GM23338 (cell line): ENCODE data around the gene AP1S1. TPM values are rescaled to one million over a fixed set of nuclear protein-coding genes. Genes with fewer than 3 reads are reported as not detected.

Experiments
- ATAC-seq: fragments of 200-7000 bp; cut with Tn5 transposase; 3 replicates; pipeline ENCODE4 v1.9.1; 2020
- DNase-seq: peaks from one replicate; pipeline ENCODE4 v3.0.0-alpha.2; 2015; ENCODE audit warnings: low spot score
- H2AFZ ChIP-seq: fragments of 200-600 bp; sonication (generic); 2 replicates; pipeline ENCODE4 v1.8.0; 2016; ENCODE audit warnings: antibody characterized with exemption, mild to moderate bottlenecking, moderate library complexity
- H3F3A ChIP-seq: fragments of 200-600 bp; sonication (generic); replicated peaks from 2 replicates; pipeline ENCODE4 v1.8.0; 2017; ENCODE audit warnings: antibody characterized with exemption, mixed run types, low read depth
- H3K27ac ChIP-seq: fragments of 200-600 bp; sonication (generic); 2 replicates; pipeline ENCODE4 v1.6.1; 2016; ENCODE audit warnings: low read depth
- H3K27me3 ChIP-seq: fragments of 200-600 bp; sonication (generic); 2 replicates; pipeline ENCODE4 v1.8.0; 2016; ENCODE audit warnings: mild to moderate bottlenecking, mixed run types, moderate library complexity; ENCODE audit not compliant: insufficient read depth
- H3K36me3 ChIP-seq: fragments of 200-600 bp; sonication (generic); 2 replicates; pipeline ENCODE4 v1.8.0; 2016; ENCODE audit warnings: mild to moderate bottlenecking; ENCODE audit not compliant: insufficient read depth
- H3K4me1 ChIP-seq: fragments of 200-600 bp; sonication (generic); 2 replicates; pipeline ENCODE4 v1.8.0; 2016; ENCODE audit warnings: mild to moderate bottlenecking, moderate library complexity; ENCODE audit not compliant: insufficient read depth
- H3K4me2 ChIP-seq: fragments of 200-600 bp; sonication (generic); 2 replicates; pipeline ENCODE4 v1.7.1; 2017; ENCODE audit warnings: mixed run types
- H3K4me3 ChIP-seq: fragments of 200-600 bp; sonication (generic); 2 replicates; pipeline ENCODE4 v1.6.1; 2016; ENCODE audit warnings: mixed run types
- H3K79me2 ChIP-seq: fragments of 200-600 bp; sonication (generic); replicated peaks from 2 replicates; pipeline ENCODE4 v1.8.0; 2017; ENCODE audit warnings: mild to moderate bottlenecking; ENCODE audit not compliant: insufficient read depth
- H3K9me2 ChIP-seq: fragments of 200-600 bp; sonication (generic); 2 replicates; pipeline ENCODE4 v1.8.0; 2017; ENCODE audit not compliant: insufficient read depth
- H4K20me1 ChIP-seq: fragments of 200-600 bp; sonication (generic); replicated peaks from 2 replicates; pipeline ENCODE4 v1.8.0; 2017; ENCODE audit warnings: mild to moderate bottlenecking; ENCODE audit not compliant: insufficient read depth
- H3K27ac Mint-ChIP-seq: 2 replicates; pipeline ENCODE4 v1.8.0; 2020; ENCODE audit warnings: inconsistent platforms, mild to moderate bottlenecking, moderate library complexity, mixed read lengths
- H3K27me3 Mint-ChIP-seq: 3 replicates; pipeline ENCODE4 v1.8.0; 2022; ENCODE audit warnings: low read depth, mild to moderate bottlenecking, moderate library complexity, mixed read lengths, inconsistent platforms; ENCODE audit not compliant: insufficient read depth, poor library complexity
- H3K36me3 Mint-ChIP-seq: 3 replicates; pipeline ENCODE4 v1.8.0; 2021; ENCODE audit warnings: low read depth, mild to moderate bottlenecking, inconsistent platforms, moderate library complexity, mixed read lengths
- H3K4me1 Mint-ChIP-seq: 3 replicates; pipeline ENCODE4 v1.8.0; 2020; ENCODE audit warnings: mild to moderate bottlenecking, inconsistent platforms, mixed read lengths
- H3K4me3 Mint-ChIP-seq: 3 replicates; pipeline ENCODE4 v1.8.0; 2021; ENCODE audit warnings: moderate library complexity, mild to moderate bottlenecking, inconsistent platforms, mixed read lengths
- H3K9me3 Mint-ChIP-seq: 3 replicates; pipeline ENCODE4 v1.8.0; 2020; ENCODE audit warnings: moderate library complexity, mild to moderate bottlenecking, inconsistent platforms, mixed read lengths
- CREB1 ChIP-seq: fragments of 250-450 bp; sonication (Bioruptor Pico); IDR thresholded peaks from 2 replicates; pipeline ENCODE4 v1.5.0; 2020; ENCODE audit warnings: low read depth, mild to moderate bottlenecking, moderate library complexity
- EZH2 ChIP-seq: fragments of 200-600 bp; sonication (generic); IDR thresholded peaks from one replicate; pipeline ENCODE4 v1.8.0; 2017; ENCODE audit warnings: antibody characterized with exemption, mild to moderate bottlenecking, low read depth; ENCODE audit not compliant: unreplicated experiment
- EZH2phosphoT487 ChIP-seq: fragments of 200-600 bp; sonication (generic); IDR thresholded peaks from one replicate; pipeline ENCODE4 v1.8.1; 2018; ENCODE audit warnings: antibody characterized with exemption; ENCODE audit not compliant: unreplicated experiment
- POLR2AphosphoS5 ChIP-seq: IDR thresholded peaks from 2 replicates; pipeline ENCODE4 v1.6.1; 2016; ENCODE audit warnings: antibody characterized with exemption, low read depth
- ZNF331 ChIP-seq: fragments of 250-450 bp; sonication (Bioruptor Pico); IDR thresholded peaks from 2 replicates; pipeline ENCODE4 v1.5.0; 2020; ENCODE audit warnings: low read depth, mild to moderate bottlenecking, moderate library complexity
- polyA plus RNA-seq: library from polyadenylated mRNA; unstranded; fragments of >200 nt; fragmentation: Nextera tagmentation; extraction: Ambion mirVana; gene quantifications from 2 replicates; pipeline ENCODE4 v1.2.1, GENCODE V29; 2016
- total RNA-seq: library from RNA; depleted of rRNA; stranded (reverse); fragments of >200 nt; shearing (Covaris generic); gene quantifications from 2 replicates; pipeline ENCODE4 v1.2.3, GENCODE V29; 2014
- TF ChIP-seq, protein P1 (sequence below): IDR thresholded peaks from one replicate; pipeline ENCODE4 v1.6.1; 2018; ENCODE audit warnings: antibody characterized with exemption; ENCODE audit not compliant: unreplicated experiment
- TF ChIP-seq, protein P2 (sequence below), 2 experiments: fragments of 200-600 bp in 1 of 2; sonication (generic) in 1 of 2; conservative IDR thresholded peaks; 2 replicates each; pipeline versions ENCODE4 v1.5.1 to v1.6.1; 2016 to 2017; ENCODE audit warnings: antibody characterized with exemption in 2 of 2, low read depth in 2 of 2, mild to moderate bottlenecking in 2 of 2, moderate library complexity in 1 of 2
- TF ChIP-seq, protein P3 (sequence below): IDR thresholded peaks from 2 replicates; pipeline ENCODE4 v1.6.1; 2016; ENCODE audit warnings: antibody characterized with exemption

The AP1S1 gene
- total and polyA plus RNA-seq, 2 experiments from 2014 or later: 11.5 to 60.6 TPM

DNA sequence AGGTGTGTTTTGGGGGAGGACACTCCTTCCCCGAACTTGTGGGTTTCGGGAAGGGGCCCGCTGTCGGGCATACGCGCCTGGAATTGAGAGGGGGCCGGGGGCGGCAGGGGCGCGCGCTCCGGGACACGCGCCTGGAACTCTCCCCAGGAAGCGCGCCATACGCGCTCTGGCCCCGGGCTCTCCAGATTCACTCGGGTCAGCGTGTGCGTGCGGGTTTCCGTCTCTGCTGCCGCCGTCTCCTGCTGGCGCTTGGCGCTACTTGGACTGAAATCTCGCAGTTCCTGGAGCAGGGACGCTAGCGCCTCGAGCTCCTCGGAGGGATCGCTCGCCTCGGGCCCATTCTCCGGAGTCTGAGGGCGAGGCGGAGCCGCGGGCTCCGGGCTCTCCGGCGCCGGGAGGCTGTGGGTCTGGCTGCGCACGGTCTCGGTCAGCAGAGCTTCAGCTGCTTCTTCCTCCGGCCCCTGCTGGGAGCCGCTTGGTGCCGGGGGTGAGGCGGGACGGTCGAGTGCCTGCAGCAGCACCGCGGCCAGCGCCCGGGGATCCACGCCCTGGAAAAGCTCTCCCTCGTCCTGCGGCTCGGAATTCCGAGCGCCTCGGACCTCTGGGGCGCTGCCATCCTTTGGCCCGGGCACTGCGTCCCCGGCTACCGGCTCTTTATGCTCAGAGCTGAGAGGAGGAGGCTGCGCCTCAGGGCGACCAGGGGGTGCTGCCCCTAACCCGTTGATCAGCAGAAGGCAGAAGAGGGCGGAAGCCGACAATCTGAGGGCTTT is 10.0 kb downstream of the AP1S1 start:
- peak overlapping the region; percentile 78 for H3K4me3 Mint-ChIP-seq
- Histone ChIP-seq H3K4me1 (peaks cover 64% of the 10 kb centered on the region), H3K27ac (no peak overlapping the region), H3K27me3 (peaks cover 74% of the 10 kb centered on the region), H3K4me2 (peak overlapping the region; percentile 98), H3K36me3 (no peaks in the 10 kb centered on the region), H2AFZ (no peak overlapping the region), H4K20me1 (peaks cover 6% of the 10 kb centered on the region; the same call in 1 of the 2 replicates), H3F3A (peaks cover 24% of the 10 kb centered on the region), H3K79me2 (no peaks in the 10 kb centered on the region), H3K4me3 (peak overlapping the region; percentile 76), H3K9me2 (no peaks in the 10 kb centered on the region)
- H3K27ac Mint-ChIP-seq: no peak overlapping the region
- H3K36me3 Mint-ChIP-seq: peaks cover 2% of the 10 kb centered on the region; the same call in 2 of the 3 replicates
- DNase-seq (peak; percentile 83), ATAC-seq (peak; percentile 19)
- TF ChIP-seq POLR2AphosphoS5 (no peak), CREB1 (CRISPR knock-in tag) (no peak), EZH2 (peak; percentile 29), ZNF331 (no peak), EZH2phosphoT487 (no peak)
- TF ChIP-seq, protein P1, sequence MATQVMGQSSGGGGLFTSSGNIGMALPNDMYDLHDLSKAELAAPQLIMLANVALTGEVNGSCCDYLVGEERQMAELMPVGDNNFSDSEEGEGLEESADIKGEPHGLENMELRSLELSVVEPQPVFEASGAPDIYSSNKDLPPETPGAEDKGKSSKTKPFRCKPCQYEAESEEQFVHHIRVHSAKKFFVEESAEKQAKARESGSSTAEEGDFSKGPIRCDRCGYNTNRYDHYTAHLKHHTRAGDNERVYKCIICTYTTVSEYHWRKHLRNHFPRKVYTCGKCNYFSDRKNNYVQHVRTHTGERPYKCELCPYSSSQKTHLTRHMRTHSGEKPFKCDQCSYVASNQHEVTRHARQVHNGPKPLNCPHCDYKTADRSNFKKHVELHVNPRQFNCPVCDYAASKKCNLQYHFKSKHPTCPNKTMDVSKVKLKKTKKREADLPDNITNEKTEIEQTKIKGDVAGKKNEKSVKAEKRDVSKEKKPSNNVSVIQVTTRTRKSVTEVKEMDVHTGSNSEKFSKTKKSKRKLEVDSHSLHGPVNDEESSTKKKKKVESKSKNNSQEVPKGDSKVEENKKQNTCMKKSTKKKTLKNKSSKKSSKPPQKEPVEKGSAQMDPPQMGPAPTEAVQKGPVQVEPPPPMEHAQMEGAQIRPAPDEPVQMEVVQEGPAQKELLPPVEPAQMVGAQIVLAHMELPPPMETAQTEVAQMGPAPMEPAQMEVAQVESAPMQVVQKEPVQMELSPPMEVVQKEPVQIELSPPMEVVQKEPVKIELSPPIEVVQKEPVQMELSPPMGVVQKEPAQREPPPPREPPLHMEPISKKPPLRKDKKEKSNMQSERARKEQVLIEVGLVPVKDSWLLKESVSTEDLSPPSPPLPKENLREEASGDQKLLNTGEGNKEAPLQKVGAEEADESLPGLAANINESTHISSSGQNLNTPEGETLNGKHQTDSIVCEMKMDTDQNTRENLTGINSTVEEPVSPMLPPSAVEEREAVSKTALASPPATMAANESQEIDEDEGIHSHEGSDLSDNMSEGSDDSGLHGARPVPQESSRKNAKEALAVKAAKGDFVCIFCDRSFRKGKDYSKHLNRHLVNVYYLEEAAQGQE: peak; percentile 79
- TF ChIP-seq, protein P2, sequence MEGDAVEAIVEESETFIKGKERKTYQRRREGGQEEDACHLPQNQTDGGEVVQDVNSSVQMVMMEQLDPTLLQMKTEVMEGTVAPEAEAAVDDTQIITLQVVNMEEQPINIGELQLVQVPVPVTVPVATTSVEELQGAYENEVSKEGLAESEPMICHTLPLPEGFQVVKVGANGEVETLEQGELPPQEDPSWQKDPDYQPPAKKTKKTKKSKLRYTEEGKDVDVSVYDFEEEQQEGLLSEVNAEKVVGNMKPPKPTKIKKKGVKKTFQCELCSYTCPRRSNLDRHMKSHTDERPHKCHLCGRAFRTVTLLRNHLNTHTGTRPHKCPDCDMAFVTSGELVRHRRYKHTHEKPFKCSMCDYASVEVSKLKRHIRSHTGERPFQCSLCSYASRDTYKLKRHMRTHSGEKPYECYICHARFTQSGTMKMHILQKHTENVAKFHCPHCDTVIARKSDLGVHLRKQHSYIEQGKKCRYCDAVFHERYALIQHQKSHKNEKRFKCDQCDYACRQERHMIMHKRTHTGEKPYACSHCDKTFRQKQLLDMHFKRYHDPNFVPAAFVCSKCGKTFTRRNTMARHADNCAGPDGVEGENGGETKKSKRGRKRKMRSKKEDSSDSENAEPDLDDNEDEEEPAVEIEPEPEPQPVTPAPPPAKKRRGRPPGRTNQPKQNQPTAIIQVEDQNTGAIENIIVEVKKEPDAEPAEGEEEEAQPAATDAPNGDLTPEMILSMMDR (conservative IDR thresholded peaks at IDR 0.05; ENCODE audit: low read depth in 2 of 2): no peak
- TF ChIP-seq, protein P3, sequence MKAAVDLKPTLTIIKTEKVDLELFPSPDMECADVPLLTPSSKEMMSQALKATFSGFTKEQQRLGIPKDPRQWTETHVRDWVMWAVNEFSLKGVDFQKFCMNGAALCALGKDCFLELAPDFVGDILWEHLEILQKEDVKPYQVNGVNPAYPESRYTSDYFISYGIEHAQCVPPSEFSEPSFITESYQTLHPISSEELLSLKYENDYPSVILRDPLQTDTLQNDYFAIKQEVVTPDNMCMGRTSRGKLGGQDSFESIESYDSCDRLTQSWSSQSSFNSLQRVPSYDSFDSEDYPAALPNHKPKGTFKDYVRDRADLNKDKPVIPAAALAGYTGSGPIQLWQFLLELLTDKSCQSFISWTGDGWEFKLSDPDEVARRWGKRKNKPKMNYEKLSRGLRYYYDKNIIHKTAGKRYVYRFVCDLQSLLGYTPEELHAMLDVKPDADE: no peak
- no peaks in the 10 kb centered on the region; the same call in 1 of the 3 replicates for H3K9me3 Mint-ChIP-seq
- H3K27me3 Mint-ChIP-seq: peaks cover 66% of the 10 kb centered on the region
- H3K4me1 Mint-ChIP-seq: peaks cover 61% of the 10 kb centered on the region
